Ishikawa (cell line): ENCODE data around the gene TNRC6A.

Experiments
- CEBPB ChIP-seq: IDR thresholded peaks from 2 replicates; pipeline ENCODE4 v1.6.1; 2012
- REST ChIP-seq: IDR thresholded peaks from 2 replicates; pipeline ENCODE4 v1.6.1; 2012; ENCODE audit warnings: low read depth, mild to moderate bottlenecking
- TAF1 ChIP-seq: IDR thresholded peaks from 2 replicates; pipeline ENCODE4 v1.6.1; 2012; ENCODE audit warnings: low read depth, mild to moderate bottlenecking
- USF1 ChIP-seq: IDR thresholded peaks from 2 replicates; pipeline ENCODE4 v1.6.1; 2012
- YY1 ChIP-seq: IDR thresholded peaks from 2 replicates; pipeline ENCODE4 v1.6.1; 2012; ENCODE audit warnings: low read depth

GRCh38 chr16:24822542-24822941, 93.1 kb downstream of the TNRC6A start:
- TF ChIP-seq REST = no peak
- no peak for TF ChIP-seq TAF1
- no peak for TF ChIP-seq USF1
- no peak for TF ChIP-seq YY1
- TF ChIP-seq CEBPB = no peak
